ENCODE measurements around the gene GUCD1. TPM values are rescaled to one million over a fixed set of nuclear protein-coding genes. Genes with fewer than 3 reads are reported as not detected.

Gene GUCD1
- total RNA-seq, 1 experiment from 2014 or later: 65.8 TPM

DNA sequence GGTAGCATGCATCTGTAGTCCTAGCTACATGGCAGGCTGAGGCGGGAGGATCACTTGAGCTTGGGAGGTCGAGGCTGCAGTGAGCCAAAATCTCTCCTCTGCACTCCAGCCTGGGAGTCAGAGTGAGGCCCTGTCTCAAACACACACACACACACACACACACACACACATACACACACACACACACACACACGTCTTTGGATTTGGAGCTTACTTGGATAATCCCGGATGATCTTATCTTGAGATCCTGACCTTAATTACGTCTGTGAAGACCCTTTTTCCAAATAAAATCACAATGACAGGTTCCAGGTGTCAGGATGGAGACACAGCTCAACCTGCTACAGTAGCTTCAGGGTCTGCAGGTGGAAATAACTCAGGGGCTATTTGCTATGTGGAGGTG lies 58.7 kb downstream of the GUCD1 start:
- H3K9ac ChIP-seq (ENCODE audit: low read length): no peak overlapping the region
- intact Hi-C loops (cut with micrococcal nuclease): no loop called here
- H3F3A ChIP-seq (ENCODE audit: low read length, unreplicated experiment): no peaks in the 10 kb centered on the region
- H3K79me2 ChIP-seq (ENCODE audit: low read length): no peaks in the 10 kb centered on the region
- no TSS peak for BruUV-seq (replicated peaks)
- DNase-seq (no peak), ATAC-seq (no peak)
- H2AFZ ChIP-seq (ENCODE audit: low read length): no peak overlapping the region
- no peaks in the 10 kb centered on the region for H3K27me3 ChIP-seq (ENCODE audit: low read length)
- CTCF ChIA-PET: no interaction called here
- no peaks in the 10 kb centered on the region for H3K9me2 ChIP-seq (replicated peaks; ENCODE audit: low read length)
- no peaks in the 10 kb centered on the region for H4K20me1 ChIP-seq (ENCODE audit: low read length)
- H3K27ac ChIP-seq (ENCODE audit: low read length): no peak overlapping the region
- H3K4me3 ChIP-seq (ENCODE audit: low read length): no peak overlapping the region
- no peak for TF ChIP-seq EZH2phosphoT487 (IDR thresholded peaks at IDR 0.05; ENCODE audit: borderline replicate concordance, low read length)
- no peak for TF ChIP-seq EZH2 (IDR thresholded peaks at IDR 0.05; ENCODE audit: low read length, unreplicated experiment)
- TF ChIP-seq, protein P1, sequence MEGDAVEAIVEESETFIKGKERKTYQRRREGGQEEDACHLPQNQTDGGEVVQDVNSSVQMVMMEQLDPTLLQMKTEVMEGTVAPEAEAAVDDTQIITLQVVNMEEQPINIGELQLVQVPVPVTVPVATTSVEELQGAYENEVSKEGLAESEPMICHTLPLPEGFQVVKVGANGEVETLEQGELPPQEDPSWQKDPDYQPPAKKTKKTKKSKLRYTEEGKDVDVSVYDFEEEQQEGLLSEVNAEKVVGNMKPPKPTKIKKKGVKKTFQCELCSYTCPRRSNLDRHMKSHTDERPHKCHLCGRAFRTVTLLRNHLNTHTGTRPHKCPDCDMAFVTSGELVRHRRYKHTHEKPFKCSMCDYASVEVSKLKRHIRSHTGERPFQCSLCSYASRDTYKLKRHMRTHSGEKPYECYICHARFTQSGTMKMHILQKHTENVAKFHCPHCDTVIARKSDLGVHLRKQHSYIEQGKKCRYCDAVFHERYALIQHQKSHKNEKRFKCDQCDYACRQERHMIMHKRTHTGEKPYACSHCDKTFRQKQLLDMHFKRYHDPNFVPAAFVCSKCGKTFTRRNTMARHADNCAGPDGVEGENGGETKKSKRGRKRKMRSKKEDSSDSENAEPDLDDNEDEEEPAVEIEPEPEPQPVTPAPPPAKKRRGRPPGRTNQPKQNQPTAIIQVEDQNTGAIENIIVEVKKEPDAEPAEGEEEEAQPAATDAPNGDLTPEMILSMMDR (conservative IDR thresholded peaks at IDR 0.05; ENCODE audit: low read depth, low read length): no peak
- POLR2A ChIA-PET (ENCODE audit: unreplicated experiment): no interaction called here
- no peaks in the 10 kb centered on the region for H3K36me3 ChIP-seq (ENCODE audit: low read depth, low read length)
- H3K4me2 ChIP-seq (ENCODE audit: low read length): no peak overlapping the region
- H3K9me3 ChIP-seq (ENCODE audit: low read length): no peaks in the 10 kb centered on the region
- no peaks in the 10 kb centered on the region for H3K4me1 ChIP-seq (ENCODE audit: insufficient read depth, low read length)

DNA sequence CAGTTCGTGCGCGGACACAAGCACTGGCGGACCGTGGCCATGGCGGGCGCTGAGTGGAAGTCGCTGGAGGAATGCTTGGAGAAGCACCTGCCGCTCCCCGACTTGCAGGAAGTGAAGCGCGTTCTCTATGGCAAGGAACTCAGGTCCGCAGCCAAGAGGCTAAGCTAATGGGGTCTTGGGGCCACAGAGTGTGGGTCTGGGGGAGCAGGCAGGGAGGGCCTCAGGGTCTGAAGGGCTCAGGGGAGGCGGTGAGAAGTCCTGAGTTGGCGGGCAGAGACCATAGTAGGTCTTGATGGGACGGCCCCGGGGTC lies 59.6 kb downstream of the GUCD1 start:
- CTCF ChIA-PET: no interaction called here
- no peak overlapping the region for H3K9ac ChIP-seq (ENCODE audit: low read length)
- H2AFZ ChIP-seq (ENCODE audit: low read length): no peak overlapping the region
- H3K27me3 ChIP-seq (ENCODE audit: low read length): no peaks in the 10 kb centered on the region
- BruUV-seq (replicated peaks): no TSS peak
- H3K4me3 ChIP-seq (ENCODE audit: low read length): no peak overlapping the region
- no peaks in the 10 kb centered on the region for H3F3A ChIP-seq (ENCODE audit: low read length, unreplicated experiment)
- TF ChIP-seq, protein P1 (conservative IDR thresholded peaks at IDR 0.05; ENCODE audit: low read depth, low read length): no peak
- TF ChIP-seq EZH2 (IDR thresholded peaks at IDR 0.05; ENCODE audit: low read length, unreplicated experiment) (no peak), EZH2phosphoT487 (IDR thresholded peaks at IDR 0.05; ENCODE audit: borderline replicate concordance, low read length) (no peak)
- H3K79me2 ChIP-seq (ENCODE audit: low read length): no peaks in the 10 kb centered on the region
- no peaks in the 10 kb centered on the region for H3K36me3 ChIP-seq (ENCODE audit: low read depth, low read length)
- ATAC-seq (no peak), DNase-seq (no peak)
- no peaks in the 10 kb centered on the region for H3K9me3 ChIP-seq (ENCODE audit: low read length)
- POLR2A ChIA-PET (ENCODE audit: unreplicated experiment): no interaction called here
- H3K4me1 ChIP-seq (ENCODE audit: insufficient read depth, low read length): no peaks in the 10 kb centered on the region
- no peak overlapping the region for H3K4me2 ChIP-seq (ENCODE audit: low read length)
- H4K20me1 ChIP-seq (ENCODE audit: low read length): no peaks in the 10 kb centered on the region
- H3K27ac ChIP-seq (ENCODE audit: low read length): no peak overlapping the region
- intact Hi-C loops (cut with micrococcal nuclease): no loop called here
- H3K9me2 ChIP-seq (replicated peaks; ENCODE audit: low read length): no peaks in the 10 kb centered on the region

DNA sequence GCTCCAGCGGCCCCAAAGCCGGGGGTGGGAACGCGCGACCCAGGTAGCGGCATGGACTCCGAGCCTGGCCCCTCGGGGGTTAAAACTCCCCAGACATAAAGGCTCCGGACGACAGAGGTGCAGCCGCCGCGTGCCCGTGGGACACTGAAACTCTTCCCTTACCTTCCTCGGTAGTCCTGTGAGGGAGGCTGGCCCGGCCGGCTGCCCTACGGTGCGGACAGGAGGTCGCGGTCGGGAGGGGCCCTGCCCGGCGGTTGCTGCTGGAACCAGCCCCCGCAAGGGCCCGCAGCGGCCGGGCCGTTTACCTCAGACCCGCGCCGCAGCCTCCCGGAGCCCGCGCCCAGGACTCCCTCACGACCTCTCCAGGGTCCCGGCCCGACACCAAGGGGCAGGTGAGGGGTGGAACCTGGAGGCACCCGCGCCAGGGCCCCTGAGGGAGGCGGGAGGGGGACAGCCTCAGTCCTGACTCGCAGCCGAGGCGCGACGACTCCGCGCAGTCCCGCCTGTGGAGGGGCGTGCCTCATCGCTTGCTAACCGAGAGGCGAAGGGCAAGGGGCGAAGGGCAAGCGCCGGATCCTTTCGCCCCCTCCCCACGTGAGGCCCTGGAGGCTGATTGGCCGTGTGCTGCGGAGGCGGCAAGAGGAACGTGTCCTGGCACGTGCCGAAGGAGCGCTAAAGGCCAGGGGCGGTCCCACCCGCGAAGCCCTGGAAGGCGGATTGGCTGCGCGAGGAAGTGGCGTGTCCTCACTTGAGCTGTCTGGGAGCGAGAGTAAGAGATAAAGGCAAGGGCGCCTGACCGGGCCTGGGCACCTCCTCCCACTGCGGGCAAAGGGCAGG lies 60.2 kb downstream of the GUCD1 start, which contains the start of gene UPB1:
TSS of gene UPB1 (plus strand) at position 805 of the 837 bp plus-strand sequence. CDS start 72 bp downstream, outside the sequence.
- Histone ChIP-seq H3K27ac (ENCODE audit: low read length) (no peak within 1 kb of the TSS), H3K9ac (ENCODE audit: low read length) (no peak within 1 kb of the TSS), H3K4me1 (ENCODE audit: insufficient read depth, low read length) (no peaks in the 10 kb centered on the region), H3K36me3 (ENCODE audit: low read depth, low read length) (no peaks in the 10 kb centered on the region), H3K4me2 (ENCODE audit: low read length) (no peak within 1 kb of the TSS), H4K20me1 (ENCODE audit: low read length) (no peaks in the 10 kb centered on the region), H3F3A (ENCODE audit: low read length, unreplicated experiment) (no peaks in the 10 kb centered on the region), H3K79me2 (ENCODE audit: low read length) (no peaks in the 10 kb centered on the region), H3K27me3 (ENCODE audit: low read length) (no peaks in the 10 kb centered on the region), H3K9me3 (ENCODE audit: low read length) (no peaks in the 10 kb centered on the region), H2AFZ (ENCODE audit: low read length) (no peak within 1 kb of the TSS), H3K9me2 (replicated peaks; ENCODE audit: low read length) (no peaks in the 10 kb centered on the region), H3K4me3 (ENCODE audit: low read length) (no peak within 1 kb of the TSS)
- intact Hi-C loops (cut with micrococcal nuclease): no loop called here
- no TSS peak for BruUV-seq (replicated peaks)
- ChIA-PET POLR2A (ENCODE audit: unreplicated experiment) (no interaction called here), CTCF (no interaction called here)
- TF ChIP-seq EZH2phosphoT487 (IDR thresholded peaks at IDR 0.05; ENCODE audit: borderline replicate concordance, low read length) (no peak), EZH2 (IDR thresholded peaks at IDR 0.05; ENCODE audit: low read length, unreplicated experiment) (no peak)
- TF ChIP-seq, protein P1 (conservative IDR thresholded peaks at IDR 0.05; ENCODE audit: low read depth, low read length): no peak
- DNase-seq (no peak), ATAC-seq (no peak)

Measured in PC-3 (cell line).